Loucy (cell line): ENCODE measurements around the gene TPM4.
"Not testable (repeated sequence)": the region's sequence is repeated elsewhere in the genome, so short reads cannot be mapped to it uniquely, and the experiment has no call there.

Source experiments
- H2AFZ ChIP-seq: fragments of 200-600 bp; sonication (generic); 2 replicates; pipeline ENCODE4 v1.6.0; 2016; ENCODE audit warnings: antibody characterized with exemption, mild to moderate bottlenecking, low read length, moderate library complexity
- H3F3A ChIP-seq: fragments of 200-600 bp; 2 replicates; pipeline ENCODE4 v1.6.0; 2016; ENCODE audit warnings: antibody characterized with exemption, low read depth, mild to moderate bottlenecking
- H3K27me3 ChIP-seq: fragments of 200-600 bp; sonication (generic); 2 replicates; pipeline ENCODE4 v1.6.1; 2014; ENCODE audit warnings: low read length, mild to moderate bottlenecking; ENCODE audit not compliant: insufficient read depth, poor library complexity, severe bottlenecking
- H3K36me3 ChIP-seq: fragments of 200-600 bp; sonication (generic); 2 replicates; pipeline ENCODE4 v1.6.1; 2016; ENCODE audit warnings: low read length; ENCODE audit not compliant: insufficient read depth
- H3K4me1 ChIP-seq: fragments of 200-600 bp; sonication (generic); 2 replicates; pipeline ENCODE4 v1.5.1; 2014; ENCODE audit warnings: low read length, mild to moderate bottlenecking; ENCODE audit not compliant: insufficient read depth, poor library complexity, severe bottlenecking
- H3K4me2 ChIP-seq: fragments of 200-600 bp; sonication (generic); 2 replicates; pipeline ENCODE4 v1.6.0; 2014; ENCODE audit warnings: antibody characterized with exemption, low read length, low read depth, mild to moderate bottlenecking; ENCODE audit not compliant: poor library complexity, severe bottlenecking
- H3K4me3 ChIP-seq: fragments of 200-600 bp; sonication (generic); 2 replicates; pipeline ENCODE4 v1.5.1; 2014; ENCODE audit warnings: low read length, mild to moderate bottlenecking, mixed read lengths; ENCODE audit not compliant: poor library complexity, severe bottlenecking
- H3K79me2 ChIP-seq: fragments of 200-600 bp; sonication (generic); 2 replicates; pipeline ENCODE4 v1.6.1; 2014; ENCODE audit warnings: low read length; ENCODE audit not compliant: insufficient read depth
- H3K9ac ChIP-seq: fragments of 200-600 bp; sonication (generic); 2 replicates; pipeline ENCODE4 v1.6.0; 2014; ENCODE audit warnings: mild to moderate bottlenecking, low read depth, low read length, moderate library complexity; ENCODE audit not compliant: poor library complexity, severe bottlenecking
- H3K9me2 ChIP-seq: fragments of 200-600 bp; sonication (generic); replicated peaks from 2 replicates; pipeline ENCODE4 v1.6.1; 2016; ENCODE audit warnings: low read depth, low read length, mixed read lengths
- H3K9me3 ChIP-seq: fragments of 200-600 bp; sonication (generic); 2 replicates; pipeline ENCODE4 v1.6.1; 2014; ENCODE audit warnings: mild to moderate bottlenecking, antibody characterized with exemption, low read length, low read depth; ENCODE audit not compliant: insufficient read depth
- H4K20me1 ChIP-seq: fragments of 200-600 bp; sonication (generic); 2 replicates; pipeline ENCODE4 v1.6.0; 2014; ENCODE audit warnings: antibody characterized with exemption, low read length, mild to moderate bottlenecking; ENCODE audit not compliant: insufficient read depth, poor library complexity, severe bottlenecking
- CTCF ChIP-seq: fragments of 200-600 bp; sonication (generic); conservative IDR thresholded peaks from 2 replicates; pipeline ENCODE4 v1.5.1; 2014; ENCODE audit warnings: mild to moderate bottlenecking, antibody characterized with exemption, low read length
- EZH2phosphoT487 ChIP-seq: fragments of 200-600 bp; IDR thresholded peaks from 2 replicates; pipeline ENCODE4 v1.6.1; 2018; ENCODE audit warnings: antibody characterized with exemption, mild to moderate bottlenecking, moderate library complexity, borderline replicate concordance

The TPM4 gene

DNA sequence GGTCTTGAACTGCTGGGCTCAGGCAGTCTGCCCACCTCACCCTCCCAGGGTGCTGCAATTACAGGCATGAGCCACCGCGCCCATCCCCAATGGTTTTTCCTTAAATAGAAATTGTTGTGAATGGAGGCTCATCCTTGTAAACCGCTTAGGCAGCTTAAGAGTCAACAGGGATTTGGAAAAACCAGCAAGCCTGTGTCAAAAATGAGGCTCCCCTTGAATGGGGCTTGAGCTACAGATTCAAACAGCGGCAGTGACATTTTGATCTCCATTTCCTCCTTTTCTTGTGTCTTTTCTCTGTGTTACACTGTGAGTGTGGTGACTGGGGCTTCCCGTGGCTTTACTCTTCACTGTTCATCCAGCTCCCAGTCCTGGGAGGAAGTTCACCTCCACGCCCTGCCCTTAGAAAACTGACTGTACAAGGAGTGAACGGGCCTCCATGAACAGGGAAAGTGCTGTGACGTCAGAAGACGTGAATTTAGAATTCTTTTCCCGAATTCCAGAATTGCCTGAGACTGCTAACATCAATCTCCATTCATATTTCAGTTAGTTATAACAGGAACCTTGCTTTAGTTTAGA, 20.1 kb downstream of the TPM4 start:
- peaks cover 24% of the 10 kb centered on the region for H3F3A ChIP-seq
- no peak overlapping the region for H3K4me2 ChIP-seq
- H3K9ac ChIP-seq = no peak overlapping the region
- H3K4me1 ChIP-seq = no peaks in the 10 kb centered on the region
- H3K9me3 ChIP-seq = no peaks in the 10 kb centered on the region
- H3K36me3 ChIP-seq = peaks cover 97% of the 10 kb centered on the region
- peaks cover 59% of the 10 kb centered on the region for H3K79me2 ChIP-seq
- H3K9me2 ChIP-seq = no peaks in the 10 kb centered on the region
- TF ChIP-seq EZH2phosphoT487 (no peak), CTCF (no peak)
- H2AFZ ChIP-seq = no peak overlapping the region
- H3K4me3 ChIP-seq = no peak overlapping the region
- peaks cover 67% of the 10 kb centered on the region for H4K20me1 ChIP-seq
- H3K27me3 ChIP-seq = no peaks in the 10 kb centered on the region

DNA sequence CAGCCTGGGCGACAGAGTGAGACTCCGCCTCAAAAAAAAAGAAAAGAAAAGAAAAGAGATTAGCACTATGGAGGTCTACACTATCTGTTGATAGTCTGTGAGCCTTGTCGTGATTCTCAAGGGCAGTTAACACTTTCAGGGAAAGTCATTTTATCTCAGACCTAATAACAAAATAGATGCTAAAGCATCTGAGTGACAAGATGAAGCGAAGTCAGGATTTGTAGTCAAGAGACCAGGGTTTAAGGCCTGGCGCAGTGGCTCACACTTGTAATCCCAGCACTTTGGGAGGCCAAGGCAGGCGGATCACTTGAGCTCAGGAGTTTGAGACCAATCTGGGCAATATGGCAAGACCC, 22.1 kb downstream of the TPM4 start:
- no peaks in the 10 kb centered on the region for H3K27me3 ChIP-seq
- no peaks in the 10 kb centered on the region for H3K4me1 ChIP-seq
- no peak for TF ChIP-seq EZH2phosphoT487
- no peak for TF ChIP-seq CTCF
- no peak overlapping the region for H2AFZ ChIP-seq
- no peak overlapping the region for H3K4me3 ChIP-seq
- no peaks in the 10 kb centered on the region for H3K9me3 ChIP-seq
- H3F3A ChIP-seq = peaks cover 24% of the 10 kb centered on the region
- no peak overlapping the region for H3K4me2 ChIP-seq
- H4K20me1 ChIP-seq = peaks cover 59% of the 10 kb centered on the region
- H3K9me2 ChIP-seq = no peaks in the 10 kb centered on the region
- peaks cover 38% of the 10 kb centered on the region for H3K79me2 ChIP-seq
- no peak overlapping the region for H3K9ac ChIP-seq
- H3K36me3 ChIP-seq = peaks cover 97% of the 10 kb centered on the region

- Histone ChIP-seq H3K9me3 (no peaks in the 10 kb centered on the region), H3K9ac (no peak overlapping the region), H3K9me2 (no peaks in the 10 kb centered on the region), H3K36me3 (peaks cover 97% of the 10 kb centered on the region), H2AFZ (no peak overlapping the region), H3K4me1 (no peaks in the 10 kb centered on the region), H4K20me1 (peaks cover 54% of the 10 kb centered on the region), H3K4me3 (no peak overlapping the region), H3K79me2 (peaks cover 34% of the 10 kb centered on the region), H3K4me2 (no peak overlapping the region), H3F3A (peaks cover 20% of the 10 kb centered on the region), H3K27me3 (no peaks in the 10 kb centered on the region)
- TF ChIP-seq CTCF (no peak), EZH2phosphoT487 (no peak)
Measured at GRCh38 chr19:16098821-16099220, 22.5 kb downstream of the TPM4 start.

GRCh38 chr19:16099314-16099965, 23.1 kb downstream of the TPM4 start:
- H3K9ac ChIP-seq, H3K9me2 ChIP-seq, H3K4me3 ChIP-seq, H2AFZ ChIP-seq, H3K9me3 ChIP-seq, H3K4me1 ChIP-seq, H3K27me3 ChIP-seq, H3K4me2 ChIP-seq: not testable (repeated sequence)
- H4K20me1 ChIP-seq = peaks cover 52% of the 10 kb centered on the region
- peaks cover 91% of the 10 kb centered on the region for H3K36me3 ChIP-seq
- peaks cover 34% of the 10 kb centered on the region for H3K79me2 ChIP-seq
- peaks cover 18% of the 10 kb centered on the region for H3F3A ChIP-seq
